HG02973 (cell line): ENCODE measurements around the gene PHF2.

Source experiments
- ATAC-seq: cut with Tn5 transposase; IDR thresholded peaks from one replicate; pipeline ENCODE4 v1.9.1; 2021; ENCODE audit warnings: moderate library complexity; ENCODE audit not compliant: unreplicated experiment

The PHF2 gene

DNA sequence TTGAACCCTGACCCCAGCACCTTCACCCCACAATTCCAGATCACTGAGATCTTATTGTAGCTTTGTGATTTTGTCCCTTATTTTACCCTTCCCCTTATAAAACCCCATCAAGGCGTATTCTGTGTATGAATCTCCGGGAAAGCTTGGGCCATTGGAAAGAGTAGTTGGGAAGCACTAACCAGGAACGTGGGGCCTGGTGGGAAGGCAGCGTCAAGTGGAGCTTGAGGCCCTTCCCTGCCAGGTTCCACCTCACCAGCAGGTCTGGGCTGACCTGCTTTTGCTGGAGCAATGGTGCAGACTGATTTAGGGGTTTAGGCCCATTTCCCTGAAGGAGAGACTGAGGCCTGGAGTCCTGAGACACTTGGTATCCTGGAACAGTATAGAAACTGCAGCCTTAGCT is 9.3 kb downstream of the PHF2 start:
- no peak for ATAC-seq

DNA sequence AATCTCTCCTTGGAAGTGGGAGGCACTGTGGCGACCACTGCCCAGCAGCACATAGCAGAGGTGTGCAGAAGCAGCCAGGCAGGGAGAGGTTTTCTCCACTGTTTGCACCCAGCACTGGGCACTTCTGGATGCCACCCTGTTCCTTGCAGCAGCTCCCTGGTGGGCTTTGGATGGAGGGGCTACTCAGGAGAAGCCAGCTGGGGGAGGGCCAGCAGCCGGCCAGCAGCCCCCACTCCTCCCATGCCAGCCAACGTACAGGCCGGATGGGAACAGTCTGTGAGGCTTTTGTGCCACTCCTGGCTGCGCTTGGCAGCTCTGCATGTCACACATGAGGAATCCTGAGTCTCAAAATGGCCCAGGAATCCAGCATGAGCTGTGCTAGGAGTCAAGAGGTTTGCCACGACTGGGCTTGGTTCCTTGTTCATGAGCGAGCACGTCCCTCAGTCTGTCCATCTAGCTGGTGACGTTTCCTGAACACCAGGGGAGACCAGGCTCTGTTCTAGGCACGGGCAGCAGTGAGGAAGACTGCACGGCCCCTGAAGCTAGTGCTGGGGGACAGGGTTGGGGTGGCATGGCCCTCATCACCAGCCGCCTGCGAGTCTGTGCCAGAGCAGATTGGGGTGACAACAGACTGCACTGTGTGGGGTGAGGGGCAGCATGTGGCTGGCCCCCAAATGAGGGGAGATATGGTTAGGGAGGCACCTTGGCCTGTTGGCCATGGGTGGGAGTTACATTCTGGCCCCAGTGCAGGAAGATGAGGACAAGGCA is 10.1 kb downstream of the PHF2 start:
- no peak for ATAC-seq

DNA sequence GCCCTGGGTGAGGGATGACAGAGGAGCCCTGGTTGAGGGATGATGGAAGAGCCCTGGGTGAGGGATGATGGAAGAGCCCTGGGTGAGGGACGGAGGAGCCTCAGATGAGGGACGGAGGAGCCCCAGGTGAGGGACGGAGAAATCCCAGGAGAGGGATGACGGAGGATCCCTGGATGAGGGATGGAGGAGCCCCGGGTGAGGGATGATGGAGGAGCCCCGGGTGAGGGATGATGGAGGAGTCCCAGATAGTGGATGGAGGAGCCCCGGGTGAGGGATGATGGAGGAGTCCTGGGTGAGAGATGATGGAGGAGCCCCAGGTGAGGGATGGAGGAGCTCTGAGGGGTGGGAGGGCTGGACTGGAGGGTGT is 10.9 kb downstream of the PHF2 start:
- no peak for ATAC-seq

DNA sequence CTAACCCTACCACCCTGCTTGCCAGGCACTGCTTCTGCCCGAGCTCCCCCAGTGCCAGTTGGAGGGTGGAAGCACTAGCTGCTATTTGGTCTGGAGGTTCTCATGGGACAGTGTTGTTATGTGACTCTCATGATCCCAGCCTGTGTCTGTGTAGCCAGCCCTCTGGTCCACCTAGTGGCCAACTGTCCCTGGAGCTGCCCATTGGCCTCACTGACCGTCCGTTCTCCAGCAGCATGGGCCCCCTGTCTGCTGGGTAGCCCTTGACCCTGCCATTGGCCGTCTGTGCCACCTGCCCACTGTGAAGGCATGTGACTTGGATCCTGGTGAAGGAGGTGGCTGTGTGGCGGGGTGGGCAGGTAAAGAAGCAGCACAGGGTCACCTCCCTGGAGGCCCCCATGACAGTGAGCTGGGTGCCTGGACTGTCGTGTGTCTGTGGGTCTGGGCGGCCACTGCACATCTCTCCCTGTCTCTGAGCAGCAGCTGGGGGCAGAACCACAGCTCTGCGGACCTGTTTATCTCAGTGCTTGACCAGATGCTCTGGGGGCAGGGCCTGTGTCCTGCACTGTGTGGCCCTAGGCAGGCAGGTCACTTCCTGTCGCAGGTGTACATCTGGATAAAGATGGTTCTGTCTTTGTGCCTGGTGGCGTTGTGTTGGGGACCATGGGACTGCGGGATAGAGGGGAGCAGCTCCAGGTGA is 11.4 kb downstream of the PHF2 start:
- ATAC-seq: no peak

- no peak for ATAC-seq
Observed at GRCh38 chr9:93588641-93589609, 12.5 kb downstream of the PHF2 start.

DNA sequence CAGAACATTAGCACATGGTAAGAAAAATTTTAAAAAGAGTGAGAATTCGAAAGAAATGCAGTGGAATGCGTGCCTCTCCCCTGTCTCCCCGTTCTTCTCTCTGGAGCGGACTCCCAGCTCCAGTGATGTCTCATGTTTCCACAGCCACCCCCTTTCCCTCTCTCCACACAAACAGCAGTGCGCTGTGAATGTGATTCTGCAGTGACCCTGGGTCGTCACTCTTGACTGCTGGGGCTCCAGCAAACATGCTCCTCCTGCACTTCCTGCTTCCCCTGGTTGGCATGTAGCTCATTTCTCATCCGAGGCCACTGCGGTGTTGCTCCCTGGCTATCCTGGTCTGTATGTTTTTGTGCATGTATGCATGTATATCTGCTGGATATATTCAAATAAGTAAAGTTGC is 13.3 kb downstream of the PHF2 start:
- no peak for ATAC-seq

- no peak for ATAC-seq
Observed at GRCh38 chr9:93590609-93591234, 14.3 kb downstream of the PHF2 start.

DNA sequence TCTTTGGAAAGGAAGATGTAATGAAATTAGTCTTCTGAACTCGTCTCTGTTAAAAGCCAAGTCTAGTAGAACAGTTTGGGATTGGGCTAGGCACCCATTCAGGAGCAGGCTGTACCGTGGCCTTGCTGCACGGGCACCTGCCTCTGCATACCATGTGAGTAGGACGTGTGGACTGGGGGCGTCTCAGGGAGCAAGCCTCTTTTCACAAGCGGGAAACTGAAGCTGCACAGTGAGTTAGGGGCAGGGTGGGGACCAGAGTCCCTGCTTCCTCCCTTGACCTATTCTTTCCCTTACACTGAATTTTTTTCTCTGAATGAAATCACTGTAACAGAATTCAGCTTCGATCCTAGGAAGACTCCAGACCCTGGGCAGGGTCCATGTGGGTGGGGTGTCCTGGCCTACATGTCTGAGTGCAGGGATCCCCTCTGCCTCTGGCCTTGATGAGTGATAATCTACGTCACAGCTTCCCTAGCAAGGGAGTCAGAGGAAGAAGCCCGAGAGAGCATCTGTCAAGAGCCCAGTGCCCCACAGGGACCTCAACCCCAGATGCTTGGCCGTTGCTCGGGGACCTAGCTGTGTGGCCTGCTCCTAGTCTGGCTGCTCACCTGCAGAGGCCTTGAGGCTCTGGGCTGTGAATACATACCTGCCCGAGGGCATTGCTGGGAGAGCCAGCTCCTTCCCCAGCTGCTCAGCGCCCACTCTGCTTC is 15.1 kb downstream of the PHF2 start:
- no peak for ATAC-seq

- ATAC-seq: no peak
Observed at GRCh38 chr9:93592008-93592642, 15.7 kb downstream of the PHF2 start.

DNA sequence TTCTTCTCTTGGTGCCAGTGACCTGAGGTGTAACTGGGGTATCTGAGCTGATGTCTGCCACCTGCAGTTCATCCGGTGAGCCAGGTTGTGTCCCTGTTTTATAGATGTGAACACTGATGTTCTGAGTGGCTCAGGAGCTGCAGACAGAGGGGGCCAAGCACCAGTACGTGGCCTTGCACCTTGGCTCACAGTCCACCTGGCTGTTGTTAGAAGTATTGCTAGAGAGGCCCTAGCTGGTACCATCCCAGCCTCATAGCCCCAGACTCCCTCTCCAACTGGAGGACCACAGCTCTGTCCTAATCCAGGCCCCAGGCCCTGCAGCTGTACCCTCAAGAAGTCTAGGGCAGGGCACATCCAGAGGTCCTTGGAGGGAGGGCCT is 16.2 kb downstream of the PHF2 start:
- no peak for ATAC-seq

DNA sequence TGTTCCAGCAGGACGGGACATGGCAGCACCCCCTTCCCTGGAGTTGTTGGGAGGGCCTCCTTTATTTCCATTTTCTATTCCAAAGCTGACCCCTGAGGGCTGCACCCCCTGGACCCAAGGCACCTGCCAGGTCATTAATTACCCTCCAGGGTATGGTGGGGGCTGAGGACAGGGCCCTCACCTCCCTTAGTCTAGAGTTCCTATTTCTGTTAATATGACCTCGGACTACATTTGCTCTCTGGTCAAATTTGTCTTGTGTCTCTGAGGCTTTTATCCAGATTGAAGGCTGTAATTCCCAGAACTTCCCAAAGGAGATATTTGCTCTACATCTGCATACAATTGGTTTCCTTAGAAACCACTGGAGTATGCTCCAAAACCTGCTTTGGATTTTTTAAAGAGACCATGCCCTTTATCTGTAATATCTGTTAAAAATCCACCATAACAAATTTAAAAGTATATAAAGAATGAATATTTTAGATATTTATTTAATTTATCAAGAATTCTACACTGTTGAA is 16.8 kb downstream of the PHF2 start:
- no peak for ATAC-seq

GRCh38 chr9:93594041-93594756 is 17.8 kb downstream of the PHF2 start:
- no peak for ATAC-seq

DNA sequence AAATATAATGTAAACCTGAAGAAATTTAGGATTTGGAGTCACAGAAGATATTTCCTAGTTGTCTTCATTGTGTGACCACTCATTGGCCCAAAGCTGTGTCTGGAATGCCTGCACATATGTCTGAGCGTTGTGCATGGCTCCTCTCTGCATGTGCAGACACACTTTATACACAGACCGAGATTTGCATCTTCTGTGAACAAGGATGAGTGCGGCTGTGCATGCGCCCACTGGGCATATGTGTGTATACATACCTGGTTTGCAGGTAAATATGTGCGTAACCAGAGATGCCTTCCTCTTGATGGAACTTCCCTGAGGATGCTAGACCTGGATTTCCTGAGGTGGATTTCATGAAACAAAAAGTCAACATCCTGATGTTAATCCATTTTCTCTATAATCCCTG is 19.1 kb downstream of the PHF2 start:
- no peak for ATAC-seq

DNA sequence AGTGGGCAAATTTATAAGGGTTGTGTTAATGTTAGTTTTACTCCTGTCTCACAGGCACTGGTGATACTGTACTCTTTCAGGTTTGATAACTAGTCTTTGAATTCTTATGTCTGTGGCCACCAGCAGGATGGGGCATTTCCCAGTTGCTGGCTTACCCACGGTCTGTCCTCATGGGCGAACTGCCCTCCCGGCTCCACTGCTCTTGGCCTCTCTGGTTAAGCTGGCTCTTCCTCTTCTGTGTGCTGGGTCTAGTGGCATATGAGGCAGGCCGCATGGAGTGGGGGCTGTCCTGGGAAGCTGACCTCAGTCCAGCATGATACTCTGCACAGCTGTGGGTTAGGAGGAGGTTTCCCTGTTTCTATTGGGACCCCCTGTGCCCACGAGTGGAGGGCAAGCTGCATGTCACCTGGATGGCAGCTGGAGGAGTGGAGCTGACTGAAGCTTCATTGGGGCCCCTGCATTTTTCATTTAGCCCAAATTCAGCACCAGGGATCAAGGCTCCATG is 19.5 kb downstream of the PHF2 start:
- no peak for ATAC-seq

DNA sequence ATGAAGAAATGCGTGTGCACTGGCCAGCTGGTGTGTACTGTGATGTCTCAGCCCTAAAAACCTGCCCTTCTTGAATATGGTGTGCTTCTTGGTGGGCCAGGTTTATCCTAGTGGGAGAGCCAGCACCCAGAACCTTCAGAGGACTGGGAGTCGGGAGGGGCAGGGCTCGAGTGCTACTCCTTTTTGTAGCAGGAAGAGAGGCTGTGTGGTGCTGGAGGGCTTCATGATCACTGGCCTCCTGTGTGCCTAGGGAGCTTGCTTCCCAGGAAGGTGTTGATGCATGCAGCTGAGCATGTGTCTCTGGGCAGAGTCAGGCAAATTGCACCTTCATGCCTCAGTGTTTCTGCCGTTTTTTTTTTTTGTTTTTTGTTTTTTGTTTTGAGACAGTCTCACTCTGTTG is 20.0 kb downstream of the PHF2 start:
- ATAC-seq: no peak

DNA sequence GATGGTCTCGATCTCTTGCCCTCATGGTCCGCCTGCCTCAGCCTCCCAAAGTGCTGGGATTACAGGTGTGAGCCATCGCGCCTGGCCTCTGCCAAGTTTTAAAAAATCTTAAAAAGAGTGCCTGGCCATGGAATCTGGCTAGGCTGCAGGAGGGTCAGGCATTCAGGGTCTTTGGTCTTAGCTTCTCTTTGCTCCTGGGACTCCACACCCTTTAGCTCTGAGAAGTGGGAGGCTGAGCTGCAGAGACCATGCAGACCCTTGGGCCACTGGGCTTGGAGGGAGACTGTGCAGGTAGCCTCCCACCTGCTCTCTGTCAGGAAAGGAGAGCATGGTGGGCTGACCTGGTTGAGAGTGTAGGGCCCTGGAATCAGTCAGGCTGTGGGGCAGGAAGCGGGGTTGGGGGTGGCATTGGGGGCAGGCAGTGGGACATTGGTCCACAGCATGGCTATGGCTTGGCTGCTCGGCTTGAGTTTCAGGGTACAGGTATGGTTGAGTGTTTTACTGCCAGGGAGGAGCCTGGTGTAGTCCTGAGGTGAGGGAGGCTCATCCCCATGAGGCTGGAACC is 20.8 kb downstream of the PHF2 start:
- no peak for ATAC-seq

GRCh38 chr9:93597871-93598646 is 21.7 kb downstream of the PHF2 start:
- no peak for ATAC-seq
